Endothelial cell of umbilical vein (primary cell): Measurements from ENCODE around the gene ALG2. TPM values are rescaled to one million over a fixed set of nuclear protein-coding genes. Genes with fewer than 3 reads are reported as not detected.

Source experiments
- BruUV-seq: library from RNA; stranded (reverse); fragments of 400-500 nt; replicated peaks from 2 replicates; lab custom pipeline; 2021; lab: Mats Ljungman, UMichigan
- CTCF ChIA-PET: fragments of 300-600, 350-600 bp; sonication (Branson Sonifier 250); formaldehyde crosslinking; loops from one replicate; lab custom pipeline; 2021; ENCODE audit warnings: antibody characterized with exemption, inconsistent platforms; lab: Charles Lee
- POLR2A ChIA-PET: fragments of 300-600, 350-600 bp; sonication (Branson Sonifier 250); formaldehyde crosslinking; loops from one replicate; lab custom pipeline; 2021; ENCODE audit warnings: antibody characterized with exemption, inconsistent platforms; lab: Charles Lee
- DNase-seq: peaks from one replicate; pipeline ENCODE4 v3.0.0-alpha.2; 2011; ENCODE audit warnings: low read depth, low spot score
- FAIRE-seq: peaks from 2 replicates; lab custom pipeline; 2011; peaks lifted over from hg19 to GRCh38; lab: Jason Lieb, UNC
- H2AFZ ChIP-seq: 2 replicates; pipeline ENCODE4 v1.6.0; 2012; ENCODE audit warnings: low read depth, low read length, control low read depth, inconsistent platforms
- H3K27ac ChIP-seq: 2 replicates; pipeline ENCODE4 v1.5.1; 2011; ENCODE audit warnings: low read depth, mild to moderate bottlenecking, control low read depth, low read length, moderate library complexity; ENCODE audit not compliant: insufficient read depth
- H3K27me3 ChIP-seq, 2 experiments: 2 replicates each; pipeline versions ENCODE4 v1.6.0 to v1.6.1; 2011; ENCODE audit warnings: low read length in 2 of 2, mixed read lengths in 1 of 2; ENCODE audit not compliant: control insufficient read depth in 2 of 2, insufficient read depth in 2 of 2
- H3K36me3 ChIP-seq, 2 experiments: 2 replicates in 1 of 2; 3 replicates in 1 of 2; pipeline ENCODE4 v1.5.1; 2011; ENCODE audit warnings: low read length in 2 of 2, mild to moderate bottlenecking in 1 of 2, moderate library complexity in 1 of 2; ENCODE audit not compliant: control insufficient read depth in 2 of 2, insufficient read depth in 2 of 2; ENCODE audit errors: extremely low read depth in 1 of 2
- H3K4me1 ChIP-seq: 3 replicates; pipeline ENCODE4 v1.5.1; 2011; ENCODE audit warnings: mild to moderate bottlenecking, low read length; ENCODE audit not compliant: control insufficient read depth, insufficient read depth; ENCODE audit errors: extremely low read depth
- H3K4me2 ChIP-seq: 2 replicates; pipeline ENCODE4 v1.6.1; 2011; ENCODE audit warnings: low read length, control low read depth, mixed read lengths; ENCODE audit not compliant: insufficient read depth
- H3K4me3 ChIP-seq, 3 experiments: fragments of 200-600 bp in 1 of 3; sonication (generic), shearing (Covaris generic) in 1 of 3; replicated peaks in 1 of 3; 2 replicates each; pipeline ENCODE4 v1.5.1; 2011 to 2016; ENCODE audit warnings: control low read depth in 3 of 3, low read length in 3 of 3, mild to moderate bottlenecking in 2 of 3, inconsistent platforms in 1 of 3, low read depth in 1 of 3, moderate library complexity in 1 of 3; ENCODE audit not compliant: insufficient read depth in 1 of 3
- H3K79me2 ChIP-seq: 2 replicates; pipeline ENCODE4 v1.6.0; 2012; ENCODE audit warnings: low read length, inconsistent platforms; ENCODE audit not compliant: control insufficient read depth, insufficient read depth
- H3K9ac ChIP-seq: replicated peaks from 2 replicates; pipeline ENCODE3; 2011; ENCODE audit warnings: low read length, control low read depth; ENCODE audit not compliant: insufficient read depth; ENCODE audit errors: extremely low read depth
- H3K9me1 ChIP-seq: replicated peaks from 3 replicates; pipeline ENCODE4 v1.6.0; 2011; ENCODE audit warnings: mild to moderate bottlenecking, low read length; ENCODE audit not compliant: control insufficient read depth, insufficient read depth; ENCODE audit errors: extremely low read depth
- H3K9me3 ChIP-seq: replicated peaks from 2 replicates; pipeline ENCODE4 v1.5.1; 2012; ENCODE audit warnings: low read length, inconsistent platforms; ENCODE audit not compliant: control insufficient read depth, insufficient read depth
- H4K20me1 ChIP-seq: replicated peaks from 2 replicates; pipeline ENCODE3; 2011; ENCODE audit warnings: mild to moderate bottlenecking, low read length; ENCODE audit not compliant: control insufficient read depth, insufficient read depth; ENCODE audit errors: extremely low read depth
- CTCF ChIP-seq, 2 donors: IDR thresholded peaks; 1 replicate in 1 of 2; 2 replicates in 1 of 2; pipeline ENCODE4 v1.5.1; 2011; ENCODE audit warnings: low read length in 2 of 2, mild to moderate bottlenecking in 2 of 2, moderate library complexity in 2 of 2, control low read depth in 1 of 2, inconsistent platforms in 1 of 2, low read depth in 1 of 2; ENCODE audit not compliant: insufficient read depth in 1 of 2; ENCODE audit errors: extremely low read depth in 1 of 2
- EZH2 ChIP-seq: IDR thresholded peaks from 2 replicates; pipeline ENCODE4 v1.6.1; 2012; ENCODE audit warnings: borderline replicate concordance, low read depth, mild to moderate bottlenecking, moderate library complexity, low read length, inconsistent platforms; ENCODE audit not compliant: severe bottlenecking
- FOS ChIP-seq: IDR thresholded peaks from 2 replicates; pipeline ENCODE4 v1.6.1; 2011; ENCODE audit warnings: mild to moderate bottlenecking, low read length, moderate library complexity, borderline replicate concordance; ENCODE audit not compliant: insufficient read depth
- GATA2 ChIP-seq: IDR thresholded peaks from 2 replicates; pipeline ENCODE4 v1.7.0; 2011; ENCODE audit warnings: low read depth, mild to moderate bottlenecking, moderate library complexity, mixed read lengths, low read length; ENCODE audit not compliant: insufficient read length, insufficient read depth
- JUN ChIP-seq: IDR thresholded peaks from 2 replicates; pipeline ENCODE4 v1.6.1; 2011; ENCODE audit warnings: borderline replicate concordance, low read depth; ENCODE audit not compliant: insufficient read length, insufficient read depth
- MAX ChIP-seq: IDR thresholded peaks from 2 replicates; pipeline ENCODE4 v1.6.1; 2011; ENCODE audit not compliant: insufficient read depth, insufficient read length
- MYC ChIP-seq: IDR thresholded peaks from one replicate; pipeline ENCODE4 v1.6.1; 2011; ENCODE audit warnings: mild to moderate bottlenecking, low read depth, low read length
- POLR2A ChIP-seq: IDR thresholded peaks from 2 replicates; pipeline ENCODE4 v1.6.1; 2012; ENCODE audit warnings: low read depth, mild to moderate bottlenecking, control low read depth, low read length
- POLR2AphosphoS5 ChIP-seq: IDR thresholded peaks from 2 replicates; pipeline ENCODE4 v1.6.1; 2012; ENCODE audit warnings: low read depth, mild to moderate bottlenecking, control low read depth, low read length, moderate library complexity; ENCODE audit not compliant: insufficient read depth
- dilution Hi-C: fragments of 300-500 bp; cut with MboI; formaldehyde crosslinking; loops from one replicate; pipeline ENCODE4 v1.15.0; 2019; ENCODE audit warnings: low sequenced_read_pairs; ENCODE audit not compliant: extremely low pct_ligation_motif_present
- intact Hi-C: fragments of 100-400 bp; cut with micrococcal nuclease; formaldehyde crosslinking; loops from one replicate; pipeline ENCODE4 v1.10.0; 2022
- polyA plus RNA-seq, 4 experiments: library from polyadenylated mRNA; depleted of rRNA in 3 of 4; stranded (reverse) in 3 of 4; unstranded in 1 of 4; fragments of >200 nt; gene quantifications; 2 replicates each; pipeline versions ENCODE4 v1.2.1 to v1.2.3, GENCODE V29; 2011 to 2012; ENCODE audit warnings: missing spikeins in 1 of 4
- total RNA-seq: library from RNA; stranded (reverse); gene quantifications from 2 replicates; pipeline ENCODE4 v1.2.3, GENCODE V29; 2021

Gene ALG2
- total and polyA plus RNA-seq, 2 donors (not counting 3 experiments of a cell fraction or from before 2014, with no cell fraction given): 32.4 to 40.7 TPM

- Histone ChIP-seq H3K36me3 (peaks cover 8 to 34% of the 10 kb centered on the region in 2 experiments), H3K27ac (no peak overlapping the region), H3K4me2 (no peak overlapping the region), H3K9ac (no peak overlapping the region), H3K9me1 (no peaks in the 10 kb centered on the region), H3K9me3 (no peaks in the 10 kb centered on the region), H3K4me1 (peaks cover 18% of the 10 kb centered on the region), H3K4me3 (no peak overlapping the region), H4K20me1 (peaks cover 3% of the 10 kb centered on the region), H2AFZ (no peak overlapping the region), H3K79me2 (peaks cover 62% of the 10 kb centered on the region), H3K27me3 (no peaks in the 10 kb centered on the region)
- ChIA-PET POLR2A (no interaction called here), CTCF (interaction anchor here (1.1 kb wide), 1 partner anchor 24 kb away, joined by 3 read pairs; no protein-coding TSS in a partner anchor)
- BruUV-seq: no TSS peak
- dilution Hi-C loops: no loop called here
- DNase-seq (peak; percentile 61), FAIRE-seq (no peak)
- intact Hi-C loops: no loop called here
- TF ChIP-seq POLR2A: no peak
- no peak for TF ChIP-seq FOS
- TF ChIP-seq JUN: no peak
- TF ChIP-seq CTCF (IDR thresholded peaks at IDR 0.05; ENCODE audit: extremely low read depth in 1 of 2, insufficient read depth in 1 of 2, low read depth in 1 of 2, low read length in 2 of 2): no peak
- no peak for TF ChIP-seq MAX
- TF ChIP-seq GATA2: no peak
- no peak for TF ChIP-seq POLR2AphosphoS5
- no peak for TF ChIP-seq MYC
- no peak for TF ChIP-seq EZH2
These were observed 4.3 kb upstream of the ALG2 start for GRCh38 chr9:99226054-99226453.
